Thoracic aorta (tissue), 2 donors: Measurements from ENCODE around the gene H6PD. TPM values are rescaled to one million over a fixed set of nuclear protein-coding genes. Genes with fewer than 3 reads are reported as not detected.

ENCODE experiments used
- ATAC-seq: fragments of 150-250 bp; one replicate; pipeline ENCODE4 v1.8.0; 2017; ENCODE audit warnings: low read depth; ENCODE audit not compliant: insufficient number of reproducible peaks, low FRiP score
- DNase-seq: peaks from one replicate; pipeline ENCODE4 v3.0.0-alpha.2; 2020; ENCODE audit warnings: low spot score
- H3K27ac ChIP-seq, 2 donors: fragments of 200-600 bp; sonication (generic); 1 replicate in 1 of 2; 2 replicates in 1 of 2; pipeline ENCODE4 v1.5.1; 2016; ENCODE audit warnings: mild to moderate bottlenecking in 2 of 2, moderate library complexity in 2 of 2
- H3K27me3 ChIP-seq: fragments of 200-600 bp; sonication (generic); replicated peaks from 2 replicates; pipeline ENCODE4 v1.6.0; 2016; ENCODE audit warnings: mild to moderate bottlenecking; ENCODE audit not compliant: insufficient read depth
- H3K36me3 ChIP-seq: fragments of 200-600 bp; sonication (generic); one replicate; pipeline ENCODE4 v1.5.1; 2016
- H3K4me1 ChIP-seq, 2 donors: fragments of 200-600 bp; sonication (generic); 1 replicate in 1 of 2; 2 replicates in 1 of 2; pipeline versions ENCODE4 v1.5.1 to v1.6.0; 2016; ENCODE audit warnings: low read depth in 2 of 2, mild to moderate bottlenecking in 1 of 2; ENCODE audit not compliant: control insufficient read depth in 1 of 2
- H3K4me3 ChIP-seq: fragments of 200-600 bp; sonication (generic); 2 replicates; pipeline ENCODE4 v1.5.1; 2016; ENCODE audit warnings: mild to moderate bottlenecking
- H3K9me3 ChIP-seq: fragments of 200-600 bp; sonication (generic); 2 replicates; pipeline ENCODE4 v1.5.1; 2016
- CTCF ChIP-seq: fragments of 200-600 bp; sonication (generic); IDR thresholded peaks from one replicate; pipeline ENCODE4 v1.5.1; 2019; ENCODE audit warnings: antibody characterized with exemption
- total RNA-seq, 2 donors: library from RNA; depleted of rRNA; stranded (reverse); fragments of >200 nt; gene quantifications; one replicate each; pipeline versions ENCODE4 v1.1.0 to v1.2.3, GENCODE V29; 2016

The H6PD gene
- total RNA-seq, 2 donors from 2014 or later: 57.8 to 80.6 TPM

GRCh38 chr1:9207715-9208114 lies 26.9 kb upstream of the H6PD start:
- no peaks in the 10 kb centered on the region for H3K27me3 ChIP-seq
- H3K4me1 ChIP-seq: peaks cover 0 to 3% of the 10 kb centered on the region in 2 donors
- ATAC-seq: no peak
- H3K4me3 ChIP-seq: no peak overlapping the region
- no peak for DNase-seq
- H3K36me3 ChIP-seq: no peaks in the 10 kb centered on the region
- no peaks in the 10 kb centered on the region for H3K9me3 ChIP-seq
- H3K27ac ChIP-seq: no peak overlapping the region
- no peak for TF ChIP-seq CTCF

GRCh38 chr1:9211291-9211811 lies 23.2 kb upstream of the H6PD start:
- no peak overlapping the region for H3K4me3 ChIP-seq
- H3K27ac ChIP-seq: no peak overlapping the region
- H3K9me3 ChIP-seq: no peaks in the 10 kb centered on the region
- TF ChIP-seq CTCF: no peak
- DNase-seq: no peak
- no peak for ATAC-seq
- H3K4me1 ChIP-seq: no peaks in the 10 kb centered on the region
- H3K36me3 ChIP-seq: no peaks in the 10 kb centered on the region
- no peaks in the 10 kb centered on the region for H3K27me3 ChIP-seq

GRCh38 chr1:9212735-9213134 lies 21.8 kb upstream of the H6PD start:
- no peaks in the 10 kb centered on the region for H3K36me3 ChIP-seq
- no peaks in the 10 kb centered on the region for H3K9me3 ChIP-seq
- no peak for TF ChIP-seq CTCF
- H3K27me3 ChIP-seq: no peaks in the 10 kb centered on the region
- ATAC-seq: no peak
- H3K4me1 ChIP-seq: no peaks in the 10 kb centered on the region
- H3K27ac ChIP-seq: no peak overlapping the region
- no peak overlapping the region for H3K4me3 ChIP-seq
- DNase-seq: no peak

GRCh38 chr1:9213956-9214355 lies 20.6 kb upstream of the H6PD start:
- ATAC-seq: no peak
- TF ChIP-seq CTCF: no peak
- Histone ChIP-seq H3K27ac (no peak overlapping the region), H3K4me1 (no peaks in the 10 kb centered on the region), H3K36me3 (no peaks in the 10 kb centered on the region), H3K9me3 (no peaks in the 10 kb centered on the region), H3K27me3 (no peaks in the 10 kb centered on the region), H3K4me3 (no peak overlapping the region)
- no peak for DNase-seq

- H3K4me3 ChIP-seq: no peak overlapping the region
- TF ChIP-seq CTCF: no peak
- no peaks in the 10 kb centered on the region for H3K27me3 ChIP-seq
- H3K4me1 ChIP-seq: no peaks in the 10 kb centered on the region
- H3K36me3 ChIP-seq: no peaks in the 10 kb centered on the region
- no peaks in the 10 kb centered on the region for H3K9me3 ChIP-seq
- H3K27ac ChIP-seq: no peak overlapping the region
- DNase-seq (no peak), ATAC-seq (no peak)
These were observed 15.7 kb upstream of the H6PD start for GRCh38 chr1:9218917-9219316.
